Measurements from ENCODE around the gene GPAM.

Gene GPAM

DNA sequence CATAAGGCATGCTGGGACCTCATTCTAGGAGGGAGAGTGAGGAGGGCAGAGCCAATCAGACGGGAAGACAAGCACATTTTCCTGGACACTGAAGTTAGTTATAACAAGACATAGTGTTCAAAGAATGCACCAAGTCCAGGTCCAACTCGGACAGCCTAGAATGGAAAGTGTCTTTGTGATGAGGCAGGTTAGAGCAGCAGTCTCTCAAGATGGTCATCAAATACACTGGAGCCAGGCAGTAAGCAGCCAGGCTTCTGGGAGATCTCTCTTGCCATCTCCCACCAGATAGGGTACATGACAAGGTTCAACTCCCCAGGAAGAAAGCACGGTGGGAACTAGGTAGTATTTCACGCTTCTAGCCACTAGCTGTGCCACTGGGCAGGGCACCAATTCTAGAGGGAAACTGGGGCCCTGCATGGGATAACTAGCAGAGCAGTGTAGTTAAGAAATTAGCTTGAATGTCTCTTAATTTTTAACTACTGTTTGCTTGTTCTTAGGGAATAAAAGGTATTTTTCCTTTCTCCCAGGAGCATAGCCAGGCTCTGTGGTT lies 7.6 kb upstream of the GPAM start:
- Histone ChIP-seq H3K27me3 (ENCODE audit: control insufficient read depth in 5 of 5, insufficient read depth in 4 of 5, low read length in 5 of 5) (no peaks in the 10 kb centered on the region), H3K9ac (ENCODE audit: low read length in 5 of 5) (no peak overlapping the region), H3K27ac (ENCODE audit: low read depth, low read length) (peak overlapping the region; percentile 38), H3K4me3 (ENCODE audit: low read depth in 1 of 5, low read length in 5 of 5) (no peak overlapping the region), H3K9me3 (ENCODE audit: control insufficient read depth in 5 of 5, low read length in 5 of 5) (no peaks in the 10 kb centered on the region), H3K4me1 (ENCODE audit: control insufficient read depth in 5 of 5, insufficient read depth in 5 of 5, low read length in 5 of 5) (peaks cover 0 to 63% (median 45%) of the 10 kb centered on the region in 5 donors), H3K36me3 (ENCODE audit: control insufficient read depth in 5 of 5, insufficient read depth in 5 of 5, low read length in 5 of 5) (peaks cover 0 to 14% (median 0%) of the 10 kb centered on the region in 5 donors)

DNA sequence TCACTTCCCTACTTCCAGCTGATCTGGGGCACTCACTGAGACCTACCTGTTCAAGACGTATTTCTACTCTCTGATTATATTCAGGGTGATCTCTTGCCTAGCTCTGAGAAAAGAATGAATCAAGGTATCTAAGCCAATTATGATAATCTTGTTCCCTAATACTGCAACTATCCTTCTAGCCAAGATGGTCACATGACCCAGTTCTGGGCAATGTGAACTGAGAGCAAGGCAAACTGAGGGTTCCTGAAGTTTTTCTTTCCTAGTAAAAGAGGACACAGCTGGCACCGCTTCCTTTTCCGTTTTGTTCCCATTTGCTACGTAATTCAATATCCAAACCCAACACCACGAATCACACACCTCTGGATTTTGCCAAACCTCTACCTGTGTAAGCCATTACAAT lies 5.9 kb upstream of the GPAM start:
- peak overlapping the region; percentile 66 for H3K27ac ChIP-seq (ENCODE audit: low read depth, low read length)

DNA sequence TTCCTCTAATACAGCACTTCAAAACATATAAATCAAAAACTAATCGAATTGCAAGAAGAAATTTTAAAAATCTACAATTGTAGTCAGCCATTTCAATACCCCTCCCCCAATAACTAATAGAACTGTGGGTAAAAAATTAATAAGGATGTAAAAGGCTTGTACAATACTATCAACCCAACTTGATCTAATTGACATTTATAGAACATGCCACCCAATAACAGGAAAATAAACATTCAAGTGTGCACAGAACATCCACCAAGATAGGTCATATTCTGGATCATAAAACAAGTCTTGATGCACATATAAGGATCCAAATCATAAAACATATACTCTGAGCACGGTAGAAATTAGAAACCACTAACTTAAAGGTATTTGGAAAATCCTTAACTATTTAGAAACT lies 4.0 kb upstream of the GPAM start:
- H3K27ac ChIP-seq (ENCODE audit: low read depth, low read length) = peak overlapping the region; percentile 66
- no peaks in the 10 kb centered on the region for H3K27me3 ChIP-seq (ENCODE audit: control insufficient read depth in 5 of 5, insufficient read depth in 4 of 5, low read length in 5 of 5)
- peaks cover 10 to 63% (median 36%) of the 10 kb centered on the region in 5 donors for H3K4me1 ChIP-seq (ENCODE audit: control insufficient read depth in 5 of 5, insufficient read depth in 5 of 5, low read length in 5 of 5)
- no peak overlapping the region for H3K9ac ChIP-seq (ENCODE audit: low read length in 5 of 5)
- H3K4me3 ChIP-seq (ENCODE audit: low read depth in 1 of 5, low read length in 5 of 5) = no peak overlapping the region
- peaks cover 0 to 5% (median 0%) of the 10 kb centered on the region in 5 donors for H3K36me3 ChIP-seq (ENCODE audit: control insufficient read depth in 5 of 5, insufficient read depth in 5 of 5, low read length in 5 of 5)
- H3K9me3 ChIP-seq (ENCODE audit: control insufficient read depth in 5 of 5, low read length in 5 of 5) = no peaks in the 10 kb centered on the region

More for the DNA sequence above, 5.9 kb upstream of the GPAM start:
- Histone ChIP-seq H3K36me3 (ENCODE audit: control insufficient read depth in 5 of 5, insufficient read depth in 5 of 5, low read length in 5 of 5) (peaks cover 0 to 14% (median 0%) of the 10 kb centered on the region in 5 donors), H3K27me3 (ENCODE audit: control insufficient read depth in 5 of 5, insufficient read depth in 4 of 5, low read length in 5 of 5) (no peaks in the 10 kb centered on the region), H3K9ac (ENCODE audit: low read length in 5 of 5) (no peak overlapping the region), H3K4me1 (ENCODE audit: control insufficient read depth in 5 of 5, insufficient read depth in 5 of 5, low read length in 5 of 5) (peaks cover 0 to 57% (median 37%) of the 10 kb centered on the region in 5 donors), H3K9me3 (ENCODE audit: control insufficient read depth in 5 of 5, low read length in 5 of 5) (no peaks in the 10 kb centered on the region), H3K4me3 (ENCODE audit: low read depth in 1 of 5, low read length in 5 of 5) (no peak overlapping the region)

DNA sequence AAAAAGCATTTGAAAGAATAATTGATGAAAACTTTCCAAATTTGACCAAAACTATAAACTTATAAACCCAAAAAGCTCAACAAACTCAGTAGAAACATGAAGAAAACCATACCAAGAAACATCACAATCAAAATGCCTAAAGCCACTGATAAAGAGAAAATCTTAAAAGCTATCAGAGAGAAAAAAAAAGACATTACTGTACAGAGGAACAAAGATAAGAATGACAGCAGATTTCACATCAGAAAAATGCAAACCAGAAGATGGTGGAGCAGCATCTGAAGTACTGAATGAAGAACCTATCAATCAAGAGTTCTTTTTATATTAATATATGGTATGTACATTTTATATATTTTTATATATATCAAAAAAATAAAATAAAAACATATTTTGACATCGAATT lies 2.4 kb upstream of the GPAM start:
- H3K36me3 ChIP-seq (ENCODE audit: control insufficient read depth in 5 of 5, insufficient read depth in 5 of 5, low read length in 5 of 5) = peaks cover 0 to 6% (median 0%) of the 10 kb centered on the region in 5 donors
- peaks cover 10 to 61% (median 31%) of the 10 kb centered on the region in 5 donors for H3K4me1 ChIP-seq (ENCODE audit: control insufficient read depth in 5 of 5, insufficient read depth in 5 of 5, low read length in 5 of 5)
- H3K9ac ChIP-seq (ENCODE audit: low read length in 5 of 5) = no peak overlapping the region

DNA sequence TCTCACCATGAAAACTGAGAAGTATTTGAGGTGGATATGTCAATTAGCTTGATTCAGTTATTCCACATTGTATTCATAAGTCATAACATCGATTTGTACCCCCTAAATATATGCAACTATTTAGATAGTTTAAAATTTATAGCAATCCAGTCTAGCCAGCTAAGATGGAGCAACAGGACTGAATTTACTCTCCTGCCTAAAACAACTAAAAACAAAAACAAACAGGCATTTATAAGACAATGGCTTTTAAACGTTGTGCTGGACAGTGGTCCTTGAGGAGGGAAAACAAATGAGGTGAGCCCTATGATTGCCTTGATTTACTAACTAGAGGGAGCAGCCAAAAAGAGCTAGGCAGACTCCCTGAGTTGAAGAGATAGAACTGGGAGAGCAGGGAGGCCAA lies 814 bp upstream of the GPAM start:
- Histone ChIP-seq H3K4me3 (ENCODE audit: low read depth in 1 of 5, low read length in 5 of 5) (peak overlapping the region; percentile 90 to 98 (median 93)), H3K27ac (ENCODE audit: low read depth, low read length) (peak overlapping the region; percentile 86)

More for the DNA sequence above, 2.4 kb upstream of the GPAM start:
- Histone ChIP-seq H3K4me3 (ENCODE audit: low read depth in 1 of 5, low read length in 5 of 5) (no peak overlapping the region), H3K9me3 (ENCODE audit: control insufficient read depth in 5 of 5, low read length in 5 of 5) (no peaks in the 10 kb centered on the region), H3K27me3 (ENCODE audit: control insufficient read depth in 5 of 5, insufficient read depth in 4 of 5, low read length in 5 of 5) (no peaks in the 10 kb centered on the region), H3K27ac (ENCODE audit: low read depth, low read length) (peak overlapping the region; percentile 86)

DNA sequence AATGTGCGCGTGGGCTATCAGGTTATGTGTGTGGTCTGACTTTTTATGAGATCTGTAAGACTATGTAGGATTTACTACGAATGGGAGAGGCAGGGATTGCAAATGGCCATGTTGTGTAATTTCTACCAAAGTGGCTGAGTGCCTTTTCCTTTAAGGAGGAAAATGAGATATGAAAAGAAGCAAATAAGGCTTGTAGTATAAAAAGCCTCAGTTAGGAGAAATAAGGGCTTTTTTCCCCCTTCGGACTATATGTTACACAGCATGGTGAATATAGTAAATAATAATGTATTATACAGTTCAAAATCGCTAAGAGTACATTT lies 447 bp upstream of the GPAM start:
- no peaks in the 10 kb centered on the region for H3K27me3 ChIP-seq (ENCODE audit: control insufficient read depth in 5 of 5, insufficient read depth in 4 of 5, low read length in 5 of 5)

More for the DNA sequence above, 814 bp upstream of the GPAM start:
- no peaks in the 10 kb centered on the region for H3K9me3 ChIP-seq (ENCODE audit: control insufficient read depth in 5 of 5, low read length in 5 of 5)
- H3K9ac ChIP-seq (ENCODE audit: low read length in 5 of 5) = peak overlapping the region; percentile 85 to 89 (median 86)
- no peaks in the 10 kb centered on the region for H3K27me3 ChIP-seq (ENCODE audit: control insufficient read depth in 5 of 5, insufficient read depth in 4 of 5, low read length in 5 of 5)
- H3K36me3 ChIP-seq (ENCODE audit: control insufficient read depth in 5 of 5, insufficient read depth in 5 of 5, low read length in 5 of 5) = peaks cover 7 to 18% (median 13%) of the 10 kb centered on the region in 5 donors
- H3K4me1 ChIP-seq (ENCODE audit: control insufficient read depth in 5 of 5, insufficient read depth in 5 of 5, low read length in 5 of 5) = peaks cover 10 to 67% (median 25%) of the 10 kb centered on the region in 5 donors

DNA sequence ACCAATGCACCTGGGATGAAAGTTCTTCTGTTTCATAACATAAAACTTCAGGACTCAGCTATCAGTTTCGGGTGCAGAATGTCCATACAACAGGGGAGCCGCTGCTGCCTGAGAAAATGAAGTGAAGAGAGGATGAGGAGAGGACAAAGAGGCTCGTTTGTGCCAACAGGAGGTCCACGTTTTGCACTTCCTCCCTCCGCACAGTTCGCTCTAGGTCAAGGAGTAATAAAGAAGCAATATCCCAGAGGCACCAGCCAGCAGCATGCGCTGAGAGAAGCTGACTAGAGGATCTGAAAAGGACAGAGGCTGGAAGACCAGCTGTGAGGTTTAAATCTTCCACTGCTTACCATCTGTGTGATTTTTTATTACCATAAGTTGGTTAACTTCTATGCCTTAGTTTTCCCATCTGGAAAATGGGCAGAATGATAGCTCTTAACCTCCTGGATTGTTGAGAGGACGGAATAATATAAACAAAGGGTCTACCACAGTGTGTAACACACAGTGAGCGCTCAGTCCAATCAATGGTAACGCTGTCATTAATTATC lies 709 bp downstream of the GPAM start:
- no peaks in the 10 kb centered on the region for H3K9me3 ChIP-seq (ENCODE audit: control insufficient read depth in 5 of 5, low read length in 5 of 5)
- H3K4me1 ChIP-seq (ENCODE audit: control insufficient read depth in 5 of 5, insufficient read depth in 5 of 5, low read length in 5 of 5) = peaks cover 10 to 71% (median 25%) of the 10 kb centered on the region in 5 donors
- peak overlapping the region; percentile 86 for H3K27ac ChIP-seq (ENCODE audit: low read depth, low read length)
- peaks cover 13 to 30% (median 25%) of the 10 kb centered on the region in 5 donors for H3K36me3 ChIP-seq (ENCODE audit: control insufficient read depth in 5 of 5, insufficient read depth in 5 of 5, low read length in 5 of 5)
- no peaks in the 10 kb centered on the region for H3K27me3 ChIP-seq (ENCODE audit: control insufficient read depth in 5 of 5, insufficient read depth in 4 of 5, low read length in 5 of 5)
- H3K4me3 ChIP-seq (ENCODE audit: low read depth in 1 of 5, low read length in 5 of 5) = peak overlapping the region; percentile 77 to 98 (median 91)
- H3K9ac ChIP-seq (ENCODE audit: low read length in 5 of 5) = peak overlapping the region; percentile 64 to 89 (median 85)

More for the DNA sequence above, 447 bp upstream of the GPAM start:
- Histone ChIP-seq H3K4me3 (ENCODE audit: low read depth in 1 of 5, low read length in 5 of 5) (peak overlapping the region; percentile 90 to 98 (median 93)), H3K27ac (ENCODE audit: low read depth, low read length) (peak overlapping the region; percentile 86), H3K4me1 (ENCODE audit: control insufficient read depth in 5 of 5, insufficient read depth in 5 of 5, low read length in 5 of 5) (peaks cover 10 to 70% (median 25%) of the 10 kb centered on the region in 5 donors), H3K36me3 (ENCODE audit: control insufficient read depth in 5 of 5, insufficient read depth in 5 of 5, low read length in 5 of 5) (peaks cover 9 to 22% (median 15%) of the 10 kb centered on the region in 5 donors), H3K9ac (ENCODE audit: low read length in 5 of 5) (peak overlapping the region; percentile 85 to 89 (median 86)), H3K9me3 (ENCODE audit: control insufficient read depth in 5 of 5, low read length in 5 of 5) (no peaks in the 10 kb centered on the region)

DNA sequence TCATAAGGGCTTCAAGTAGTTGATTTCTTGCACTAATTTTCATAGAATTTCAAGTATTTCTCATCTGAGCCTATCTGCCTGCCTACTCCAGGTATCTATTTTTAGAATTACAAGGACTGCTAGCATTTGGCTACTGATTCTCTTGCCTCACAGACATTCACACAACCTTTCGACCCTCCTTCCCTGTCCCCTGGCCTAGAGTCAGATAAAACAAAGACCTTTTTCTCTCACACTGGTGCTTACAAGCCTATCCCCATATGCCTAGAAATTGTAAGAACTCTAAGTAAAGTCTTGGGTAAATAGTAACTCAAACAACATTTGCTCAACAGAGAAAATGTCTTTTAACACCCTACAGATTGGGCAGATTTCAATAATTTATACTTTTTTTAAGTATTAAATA lies 6.3 kb downstream of the GPAM start:
- Histone ChIP-seq H3K4me3 (ENCODE audit: low read depth in 1 of 5, low read length in 5 of 5) (no peak overlapping the region), H3K4me1 (ENCODE audit: control insufficient read depth in 5 of 5, insufficient read depth in 5 of 5, low read length in 5 of 5) (peaks cover 0 to 48% (median 9%) of the 10 kb centered on the region in 5 donors), H3K36me3 (ENCODE audit: control insufficient read depth in 5 of 5, insufficient read depth in 5 of 5, low read length in 5 of 5) (peaks cover 59 to 82% (median 76%) of the 10 kb centered on the region in 5 donors), H3K27me3 (ENCODE audit: control insufficient read depth in 5 of 5, insufficient read depth in 4 of 5, low read length in 5 of 5) (no peaks in the 10 kb centered on the region), H3K9me3 (ENCODE audit: control insufficient read depth in 5 of 5, low read length in 5 of 5) (no peaks in the 10 kb centered on the region), H3K9ac (ENCODE audit: low read length in 5 of 5) (peak overlapping the region in 3 of 5 donors; percentile 28 to 62 (median 29)), H3K27ac (ENCODE audit: low read depth, low read length) (peak overlapping the region; percentile 52)

DNA sequence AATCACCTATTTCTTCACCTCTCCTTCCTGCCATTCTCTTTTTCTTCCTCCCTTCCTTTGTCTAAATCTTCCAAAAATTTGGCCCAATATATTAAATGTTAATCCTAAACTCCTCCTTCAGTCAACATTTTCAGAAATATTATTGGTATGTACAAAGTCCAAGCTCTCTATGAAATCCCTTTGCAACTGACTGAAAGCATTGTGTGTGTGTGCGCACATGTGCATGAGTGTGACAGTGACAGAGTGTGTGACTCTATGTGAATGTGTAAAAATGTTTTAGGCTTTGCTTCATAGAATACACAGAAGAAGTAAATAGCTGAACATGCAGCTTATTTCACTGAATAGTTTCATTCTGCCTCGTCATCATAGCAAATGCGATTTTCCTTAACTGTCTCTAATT lies 7.0 kb downstream of the GPAM start:
- H3K27ac ChIP-seq (ENCODE audit: low read depth, low read length) = peak overlapping the region; percentile 52
- H3K36me3 ChIP-seq (ENCODE audit: control insufficient read depth in 5 of 5, insufficient read depth in 5 of 5, low read length in 5 of 5) = peaks cover 63 to 89% (median 82%) of the 10 kb centered on the region in 5 donors

DNA sequence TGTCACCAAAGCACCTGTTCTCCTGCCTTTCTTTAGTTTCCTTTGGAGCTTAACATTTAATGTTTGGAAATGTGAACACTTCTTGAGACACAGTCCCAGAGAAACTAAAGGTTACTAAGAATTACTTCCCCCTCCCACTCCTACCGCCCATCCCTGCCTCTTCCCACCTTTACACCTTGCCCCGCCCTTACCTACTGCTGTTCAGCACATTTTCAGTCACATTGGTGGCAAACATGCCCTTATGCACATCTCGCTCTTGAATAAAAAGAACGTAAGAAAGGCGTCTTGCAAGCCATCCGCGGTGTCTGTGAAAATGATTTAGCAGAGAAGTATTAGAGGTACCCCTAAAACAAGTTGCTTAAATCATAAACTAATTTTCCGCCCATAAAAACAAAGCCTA lies 8.2 kb downstream of the GPAM start:
- Histone ChIP-seq H3K27ac (ENCODE audit: low read depth, low read length) (peak overlapping the region; percentile 52), H3K36me3 (ENCODE audit: control insufficient read depth in 5 of 5, insufficient read depth in 5 of 5, low read length in 5 of 5) (peaks cover 70 to 93% (median 88%) of the 10 kb centered on the region in 5 donors), H3K4me1 (ENCODE audit: control insufficient read depth in 5 of 5, insufficient read depth in 5 of 5, low read length in 5 of 5) (peaks cover 0 to 39% (median 9%) of the 10 kb centered on the region in 5 donors), H3K4me3 (ENCODE audit: low read depth in 1 of 5, low read length in 5 of 5) (no peak overlapping the region), H3K9me3 (ENCODE audit: control insufficient read depth in 5 of 5, low read length in 5 of 5) (no peaks in the 10 kb centered on the region), H3K9ac (ENCODE audit: low read length in 5 of 5) (no peak overlapping the region), H3K27me3 (ENCODE audit: control insufficient read depth in 5 of 5, insufficient read depth in 4 of 5, low read length in 5 of 5) (no peaks in the 10 kb centered on the region)

More for the DNA sequence above, 7.0 kb downstream of the GPAM start:
- Histone ChIP-seq H3K4me1 (ENCODE audit: control insufficient read depth in 5 of 5, insufficient read depth in 5 of 5, low read length in 5 of 5) (peaks cover 0 to 45% (median 9%) of the 10 kb centered on the region in 5 donors), H3K9ac (ENCODE audit: low read length in 5 of 5) (no peak overlapping the region), H3K9me3 (ENCODE audit: control insufficient read depth in 5 of 5, low read length in 5 of 5) (no peaks in the 10 kb centered on the region), H3K4me3 (ENCODE audit: low read depth in 1 of 5, low read length in 5 of 5) (no peak overlapping the region), H3K27me3 (ENCODE audit: control insufficient read depth in 5 of 5, insufficient read depth in 4 of 5, low read length in 5 of 5) (no peaks in the 10 kb centered on the region)
